NCI-H1105 (cell line): ENCODE data around the gene ZCCHC24.

Experiments used
- DNase-seq: peaks from one replicate; lab custom pipeline; 2025; lab: John Stamatoyannopoulos, UW

Gene ZCCHC24

GRCh38 chr10:79411546-79412495, 33.6 kb downstream of the ZCCHC24 start:
- DNase-seq: no peak

- DNase-seq: no peak
Observed at GRCh38 chr10:79410315-79411094, 34.9 kb downstream of the ZCCHC24 start.

GRCh38 chr10:79409726-79410085, 35.7 kb downstream of the ZCCHC24 start:
- DNase-seq: no peak

DNA sequence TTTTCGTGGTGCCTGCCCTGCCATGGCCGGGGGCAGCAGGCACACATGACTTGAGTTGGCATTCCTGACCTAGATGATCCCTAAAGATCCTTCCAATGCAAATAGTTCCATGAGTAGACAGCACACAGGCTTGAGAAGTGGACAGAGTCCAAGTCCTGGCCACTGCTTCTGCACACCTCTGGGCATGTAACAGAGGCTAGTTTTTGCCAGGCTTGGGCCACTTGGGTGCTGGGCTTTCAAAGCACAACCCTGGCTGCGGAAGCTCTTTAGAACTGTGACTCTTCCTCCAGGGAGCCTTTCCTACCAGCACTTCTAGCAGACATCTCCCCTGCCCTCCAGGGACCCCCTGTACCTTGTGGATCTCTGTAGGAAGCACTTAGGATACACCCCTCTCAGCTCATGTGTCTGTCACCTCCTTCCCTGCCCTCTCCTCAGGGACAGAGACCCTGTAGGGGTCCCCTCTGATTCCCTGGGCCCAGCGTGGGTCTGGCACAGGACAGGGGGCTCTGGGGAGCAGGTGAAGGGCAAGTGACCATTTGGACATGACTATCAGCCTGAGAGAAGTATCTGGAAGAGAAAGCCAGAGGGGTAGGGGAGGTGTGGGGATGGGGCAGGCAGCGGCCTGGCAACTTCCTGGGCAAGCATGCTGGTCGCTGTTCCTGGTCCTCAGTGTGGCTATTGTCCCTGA, 36.2 kb downstream of the ZCCHC24 start:
- DNase-seq: no peak

DNA sequence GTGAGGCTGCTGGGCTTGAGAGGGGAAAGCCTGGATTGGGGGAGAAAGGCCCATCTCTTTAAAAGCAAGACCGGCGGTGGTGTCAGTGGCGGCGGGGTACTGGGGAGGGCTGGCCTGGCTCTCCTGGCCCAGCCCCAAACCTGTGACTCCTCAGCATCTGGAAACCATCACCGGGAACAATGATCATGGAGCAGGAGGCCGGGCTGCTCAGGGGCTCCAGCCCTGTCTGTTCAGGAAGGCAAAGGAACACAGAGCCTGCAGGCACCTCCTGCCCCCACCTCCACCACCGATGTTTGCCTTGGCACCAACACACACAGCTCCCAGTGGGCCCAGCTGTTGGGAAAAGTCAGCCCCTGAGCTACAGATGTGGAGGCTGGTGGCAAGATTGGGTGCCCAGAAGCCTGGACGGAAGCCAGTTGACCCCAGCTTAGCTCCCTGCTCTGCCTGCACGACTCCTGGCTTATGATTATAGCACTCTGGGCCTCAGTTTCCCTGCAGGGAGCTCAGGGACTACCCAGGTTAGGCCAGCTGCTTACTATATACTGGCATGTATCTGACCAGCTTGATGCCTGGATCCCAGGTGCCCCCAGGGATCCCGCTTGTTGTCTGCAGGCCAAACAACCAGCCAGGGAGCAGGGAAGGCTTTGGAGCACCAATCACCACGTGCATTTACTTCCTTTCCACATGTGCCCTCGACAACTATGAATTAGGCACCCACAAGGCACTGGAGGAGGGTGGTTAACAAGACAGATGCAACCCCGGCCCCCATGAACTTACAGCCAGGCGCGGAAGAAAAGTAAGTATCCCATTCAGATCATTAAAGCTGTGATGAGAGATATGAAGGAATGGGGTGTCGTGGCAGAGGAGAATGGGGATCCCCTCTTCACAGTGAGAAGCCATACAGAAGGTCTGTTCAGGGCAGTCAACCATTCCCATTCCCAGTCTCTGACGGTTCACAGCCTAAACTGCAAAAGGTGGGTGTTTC, 37.3 kb downstream of the ZCCHC24 start:
- DNase-seq: no peak

DNA sequence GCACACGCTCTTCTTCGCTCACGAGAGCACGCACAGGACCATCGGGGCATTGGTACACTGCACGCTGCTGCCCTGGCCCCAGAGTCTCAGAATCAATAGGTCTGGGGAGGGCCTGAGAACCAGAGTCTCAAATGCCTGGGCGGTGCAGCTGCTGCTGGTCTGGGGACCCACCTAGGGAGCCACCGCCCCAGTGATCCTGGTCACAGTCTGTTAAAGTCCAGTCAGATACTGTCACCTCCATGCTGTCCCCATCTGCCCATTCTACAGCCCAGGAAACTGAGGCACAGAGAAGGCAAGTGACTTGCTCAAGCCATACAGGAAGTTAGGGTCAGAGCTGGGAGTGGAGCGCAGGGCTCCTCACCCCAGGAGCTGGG, 38.0 kb downstream of the ZCCHC24 start:
- DNase-seq: no peak

GRCh38 chr10:79406683-79407422, 38.6 kb downstream of the ZCCHC24 start:
- DNase-seq: no peak

DNA sequence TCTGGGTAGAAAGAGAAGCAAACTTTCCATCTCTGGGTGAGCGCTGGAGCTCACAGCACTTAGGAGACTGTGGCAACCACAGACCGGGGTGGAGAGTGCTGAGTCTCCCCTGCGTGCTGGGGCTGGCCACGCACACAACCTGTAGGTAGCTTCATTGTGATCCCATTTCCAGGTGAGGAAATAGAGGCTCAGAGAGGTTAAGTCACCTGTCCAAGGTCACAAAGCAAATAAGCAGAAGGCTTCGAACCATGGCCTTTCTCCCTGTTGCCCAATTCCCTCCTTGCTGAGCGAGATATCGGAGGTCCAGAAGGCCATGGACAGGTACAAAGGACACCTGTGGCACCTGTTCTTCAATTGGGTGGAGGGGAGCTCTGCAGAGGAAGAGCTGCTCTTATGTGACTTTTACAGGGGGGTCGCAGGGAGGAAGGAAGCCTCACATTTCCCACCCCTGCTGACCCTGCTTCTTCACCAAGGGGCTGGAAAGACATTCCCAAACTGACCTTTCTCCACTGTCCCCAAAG, 39.4 kb downstream of the ZCCHC24 start:
- DNase-seq: no peak

- no peak for DNase-seq
Observed at GRCh38 chr10:79405221-79405994, 40.0 kb downstream of the ZCCHC24 start.

DNA sequence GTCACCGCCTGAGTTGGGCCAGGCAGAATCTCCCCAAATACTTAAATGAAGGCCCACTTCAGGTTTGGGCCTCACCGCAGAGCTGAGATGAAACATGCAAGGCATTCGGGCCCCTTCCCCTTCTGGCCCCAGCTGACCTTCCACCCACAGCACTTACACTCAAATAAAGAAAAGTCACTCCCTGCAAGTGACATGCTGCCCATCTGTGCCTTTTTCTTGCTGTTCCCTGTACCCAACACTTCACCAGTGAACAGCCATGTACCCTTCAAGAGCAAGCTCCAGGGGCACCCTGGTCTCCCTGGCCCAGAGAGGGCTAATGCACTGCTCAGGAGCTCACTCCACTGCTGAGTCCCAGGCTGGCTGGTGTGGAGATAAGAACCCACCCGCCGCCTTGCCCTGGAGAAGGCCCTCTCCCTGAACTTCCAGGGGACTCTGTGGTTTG, 40.7 kb downstream of the ZCCHC24 start:
- DNase-seq: no peak

DNA sequence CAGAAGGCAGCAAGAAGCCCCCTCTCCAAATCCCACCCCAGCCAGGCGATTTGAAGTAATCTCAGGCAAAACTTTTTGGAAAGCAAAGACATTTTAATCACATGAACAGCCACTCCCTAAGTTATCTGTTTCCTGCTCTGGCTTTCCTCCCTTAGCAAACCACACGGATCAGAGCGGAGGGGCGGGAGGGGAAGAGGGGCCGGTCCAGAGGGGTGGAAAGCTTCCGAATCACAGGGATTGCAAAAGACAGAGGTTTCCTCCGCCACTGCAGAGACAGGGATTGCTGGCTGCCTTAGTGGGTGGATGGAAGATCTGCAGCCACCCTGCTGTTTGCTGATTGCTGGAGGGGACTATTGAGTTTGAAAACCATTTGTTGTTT, 41.2 kb downstream of the ZCCHC24 start:
- no peak for DNase-seq

GRCh38 chr10:79403441-79404230, 41.8 kb downstream of the ZCCHC24 start:
- DNase-seq: no peak

DNA sequence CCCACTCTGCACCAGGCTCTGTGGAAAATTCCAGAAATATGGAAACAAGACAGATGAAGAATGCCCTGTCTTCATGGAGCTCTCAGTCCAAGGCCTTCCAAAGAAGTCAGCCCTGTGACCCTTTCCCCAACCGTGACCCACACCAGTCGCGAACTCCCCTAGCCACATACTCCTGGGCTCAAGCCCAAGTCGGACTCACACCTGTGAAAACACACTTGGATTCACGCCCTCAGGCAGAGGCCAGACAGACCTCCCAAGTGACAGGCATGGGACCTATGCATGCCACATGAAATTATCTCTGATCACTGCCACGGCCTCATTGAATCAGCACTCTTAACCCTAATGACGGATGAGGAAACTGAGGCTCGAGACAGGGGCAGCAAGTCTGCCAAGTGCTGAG, 42.5 kb downstream of the ZCCHC24 start:
- DNase-seq: no peak

DNA sequence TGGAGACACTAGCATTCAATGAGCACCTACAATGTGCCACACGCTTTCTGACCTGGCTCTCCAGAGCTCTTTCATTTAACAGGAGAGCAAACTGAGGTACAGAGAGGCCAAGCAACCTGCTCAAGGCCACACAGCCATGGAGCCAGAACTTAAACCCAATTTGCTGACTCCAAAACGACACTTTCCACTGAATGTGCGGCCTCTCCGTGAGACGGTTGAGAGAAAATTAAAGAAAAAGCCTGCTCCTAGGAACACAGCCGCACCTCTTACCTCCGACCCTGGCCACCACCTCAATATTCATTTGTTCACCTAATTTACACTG, 42.8 kb downstream of the ZCCHC24 start:
- no peak for DNase-seq

DNA sequence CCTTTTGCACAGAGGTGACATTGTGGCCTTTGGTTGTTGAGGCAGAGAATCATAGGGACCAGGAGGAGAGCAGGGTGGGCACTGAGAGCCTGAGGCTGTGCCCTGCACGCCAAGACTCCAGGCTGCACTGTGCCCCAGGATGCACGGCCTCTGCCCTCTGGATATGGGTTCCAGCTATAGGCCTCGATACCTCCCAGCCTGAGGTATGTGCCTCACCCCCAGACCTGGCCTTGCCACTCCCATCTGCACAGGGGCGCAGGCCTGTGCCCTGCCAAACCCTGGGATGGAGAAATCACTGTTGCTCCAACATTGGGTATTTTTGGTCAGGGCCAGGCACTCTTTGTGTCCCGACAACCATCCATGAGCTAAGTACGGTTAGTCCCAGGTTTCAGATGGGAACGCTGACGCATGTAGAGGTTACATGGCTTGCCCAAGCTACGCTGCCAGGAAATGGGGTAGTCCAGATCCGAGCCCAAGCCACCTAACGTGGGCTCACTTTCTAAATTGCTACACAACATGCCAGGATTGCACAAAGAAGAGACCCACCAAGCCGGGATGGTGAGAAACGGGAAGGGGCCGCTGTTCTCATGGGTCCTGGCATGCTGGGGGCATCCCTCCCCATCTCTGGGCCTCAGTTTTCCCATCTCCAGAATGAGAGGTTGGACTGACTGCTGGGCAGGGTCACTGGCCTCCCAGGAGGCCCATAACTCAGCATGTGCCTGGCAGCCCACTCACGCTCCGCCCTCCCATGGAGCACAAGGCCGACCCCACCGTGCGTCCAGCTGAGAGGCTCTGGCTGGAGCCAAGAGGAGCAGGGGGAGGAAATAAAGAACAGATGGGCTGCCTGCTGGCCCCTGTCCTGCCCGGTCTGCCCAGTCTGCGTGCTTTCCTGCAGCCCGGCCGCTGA, 44.2 kb downstream of the ZCCHC24 start:
- no peak for DNase-seq

- no peak for DNase-seq
Observed at GRCh38 chr10:79400146-79401004, 45.0 kb downstream of the ZCCHC24 start.
